ENCODE results near the gene MRPS2.

MRPS2 gene

DNA sequence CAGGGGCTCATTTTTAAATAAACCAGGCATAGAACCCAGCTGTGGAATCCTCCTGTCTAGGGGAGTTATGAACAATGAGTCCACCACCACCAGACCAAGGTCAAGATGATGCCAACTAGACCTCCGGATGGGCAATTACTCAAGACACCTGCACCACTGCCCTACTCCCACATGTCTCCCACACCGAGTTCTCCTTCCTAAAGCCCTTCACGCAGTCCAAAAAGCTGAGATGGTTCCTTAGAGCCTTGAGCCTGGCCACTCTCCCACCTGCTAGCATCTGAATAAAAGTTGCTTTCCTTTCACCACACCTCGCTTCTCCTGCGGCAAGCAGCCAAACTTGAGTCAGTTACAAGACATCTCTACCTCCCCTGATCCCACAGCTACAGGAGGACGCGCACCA, 36.3 kb upstream of the MRPS2 start:
- Histone ChIP-seq H3K4me1 (ENCODE audit: control insufficient read depth in 5 of 5, insufficient read depth in 5 of 5, low read length in 5 of 5) (peaks cover 0 to 10% (median 0%) of the 10 kb centered on the region in 5 donors), H3K4me3 (ENCODE audit: low read depth in 1 of 5, low read length in 5 of 5) (no peak overlapping the region), H3K9me3 (ENCODE audit: control insufficient read depth in 5 of 5, low read length in 5 of 5) (no peaks in the 10 kb centered on the region), H3K36me3 (ENCODE audit: control insufficient read depth in 5 of 5, insufficient read depth in 5 of 5, low read length in 5 of 5) (no peaks in the 10 kb centered on the region), H3K27me3 (ENCODE audit: control insufficient read depth in 5 of 5, insufficient read depth in 4 of 5, low read length in 5 of 5) (peaks cover 0 to 18% (median 4%) of the 10 kb centered on the region in 5 donors), H3K9ac (ENCODE audit: low read length in 5 of 5) (no peak overlapping the region), H3K27ac (ENCODE audit: low read depth, low read length) (no peak overlapping the region)

DNA sequence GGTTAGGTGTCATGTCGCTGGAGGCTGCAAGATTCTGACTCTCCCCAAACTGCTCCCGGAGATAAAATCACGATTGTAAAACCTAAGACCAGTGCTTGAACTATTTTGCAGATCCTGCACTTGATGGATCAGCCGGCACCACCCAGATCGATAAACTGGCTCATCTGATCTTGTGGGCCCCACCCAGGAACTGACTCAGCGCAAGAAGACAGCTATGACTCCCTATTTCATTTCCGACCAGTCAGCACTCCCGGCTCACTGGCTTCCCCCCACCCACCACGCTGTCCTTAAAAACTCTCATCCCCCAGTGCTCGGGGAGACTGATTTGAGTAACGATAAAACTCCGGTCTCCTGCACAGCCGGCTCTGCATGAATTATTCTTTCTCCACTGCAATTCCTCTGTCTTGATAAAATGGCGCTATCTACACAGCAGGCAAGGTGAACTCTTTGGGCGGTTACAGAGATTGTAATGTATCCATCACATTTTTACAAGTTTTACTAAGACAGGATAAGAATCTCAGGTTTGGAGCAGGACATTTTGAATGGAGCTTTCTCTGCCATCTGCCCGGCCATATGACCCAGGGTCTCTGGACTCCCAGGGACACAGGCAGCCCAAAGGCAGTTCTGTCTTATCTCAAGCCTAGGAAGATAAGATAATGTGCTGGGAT, 31.5 kb upstream of the MRPS2 start:
- Histone ChIP-seq H3K27me3 (ENCODE audit: control insufficient read depth in 5 of 5, insufficient read depth in 4 of 5, low read length in 5 of 5) (peaks cover 0 to 20% (median 3%) of the 10 kb centered on the region in 5 donors), H3K4me3 (ENCODE audit: low read depth in 1 of 5, low read length in 5 of 5) (no peak overlapping the region), H3K36me3 (ENCODE audit: control insufficient read depth in 5 of 5, insufficient read depth in 5 of 5, low read length in 5 of 5) (no peaks in the 10 kb centered on the region), H3K4me1 (ENCODE audit: control insufficient read depth in 5 of 5, insufficient read depth in 5 of 5, low read length in 5 of 5) (peaks cover 0 to 11% (median 0%) of the 10 kb centered on the region in 5 donors), H3K27ac (ENCODE audit: low read depth, low read length) (no peak overlapping the region), H3K9me3 (ENCODE audit: control insufficient read depth in 5 of 5, low read length in 5 of 5) (no peaks in the 10 kb centered on the region), H3K9ac (ENCODE audit: low read length in 5 of 5) (no peak overlapping the region)

DNA sequence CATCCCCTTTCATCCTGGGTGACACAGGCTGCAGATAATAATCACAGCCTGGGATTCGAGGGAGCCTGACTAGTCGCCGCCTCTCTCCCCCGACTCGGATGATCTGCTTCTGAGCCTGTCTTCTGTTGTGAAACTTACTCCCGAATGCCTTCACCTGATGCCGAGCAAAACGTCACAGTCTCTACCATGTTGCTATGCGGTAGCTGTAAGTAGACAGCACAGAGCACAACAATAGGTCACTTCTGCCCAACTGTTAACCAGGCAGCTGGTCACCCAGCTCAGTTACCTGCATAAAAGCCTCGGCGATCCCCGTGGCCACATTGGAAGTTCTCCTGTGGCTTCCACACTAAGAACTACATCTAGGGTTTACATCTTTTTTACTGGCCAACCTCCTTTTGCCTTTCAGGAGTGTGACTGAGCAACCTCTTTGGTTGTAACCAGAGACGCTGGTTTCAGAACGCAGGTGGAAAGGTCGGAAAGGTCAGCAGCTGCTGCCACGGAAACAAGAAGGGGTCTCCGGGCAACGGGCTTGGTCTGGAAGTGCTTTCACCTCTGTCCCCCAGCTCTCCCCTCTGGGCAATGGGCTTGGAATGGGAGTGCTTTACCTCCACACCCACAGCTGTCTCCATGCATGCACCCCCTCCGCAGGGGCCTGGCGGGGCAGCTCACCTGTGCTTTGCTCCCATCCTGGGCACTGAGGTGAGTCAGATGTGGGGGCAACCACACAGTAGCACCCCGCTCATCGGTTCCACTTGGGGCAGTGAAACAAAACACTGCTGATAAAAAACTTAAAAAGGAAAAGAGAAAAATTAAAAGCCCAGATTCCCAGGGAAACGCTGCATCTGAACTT, 28.5 kb upstream of the MRPS2 start:
- Histone ChIP-seq H3K27me3 (ENCODE audit: control insufficient read depth in 5 of 5, insufficient read depth in 4 of 5, low read length in 5 of 5) (peaks cover 0 to 20% (median 3%) of the 10 kb centered on the region in 5 donors), H3K9ac (ENCODE audit: low read length in 5 of 5) (no peak overlapping the region)

DNA sequence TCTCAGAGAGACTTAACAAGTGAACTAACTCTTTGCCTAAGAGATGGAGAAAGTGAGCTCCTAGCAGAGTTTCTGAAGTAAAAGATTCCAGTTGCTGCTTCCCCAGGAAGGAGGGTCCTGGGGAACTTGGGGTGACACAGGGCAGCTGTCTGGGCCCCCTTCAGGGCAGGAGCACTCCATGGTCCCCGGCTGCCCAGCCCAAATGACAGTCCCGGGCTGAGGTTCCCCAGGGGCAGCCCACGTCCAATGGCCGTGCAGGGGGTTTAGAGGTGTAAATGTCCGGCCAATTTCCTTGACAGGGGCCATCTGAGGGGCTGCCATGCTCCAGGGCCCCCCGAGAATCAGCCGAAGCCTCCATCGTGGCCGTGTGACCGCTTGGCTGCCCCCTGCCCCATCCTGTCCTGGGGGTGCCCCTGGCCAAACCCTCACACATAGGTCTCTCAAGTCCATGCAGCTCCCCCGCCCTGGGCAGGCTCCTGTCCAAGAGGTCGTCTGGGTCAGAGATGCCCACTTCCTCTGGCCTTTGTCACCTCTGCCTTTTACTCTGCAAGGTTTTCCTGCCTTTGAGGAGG, 26.4 kb upstream of the MRPS2 start:
- Histone ChIP-seq H3K9me3 (ENCODE audit: control insufficient read depth in 5 of 5, low read length in 5 of 5) (no peaks in the 10 kb centered on the region), H3K4me1 (ENCODE audit: control insufficient read depth in 5 of 5, insufficient read depth in 5 of 5, low read length in 5 of 5) (peaks cover 0 to 7% (median 5%) of the 10 kb centered on the region in 5 donors), H3K36me3 (ENCODE audit: control insufficient read depth in 5 of 5, insufficient read depth in 5 of 5, low read length in 5 of 5) (no peaks in the 10 kb centered on the region), H3K4me3 (ENCODE audit: low read depth in 1 of 5, low read length in 5 of 5) (no peak overlapping the region), H3K27me3 (ENCODE audit: control insufficient read depth in 5 of 5, insufficient read depth in 4 of 5, low read length in 5 of 5) (peaks cover 0 to 12% (median 3%) of the 10 kb centered on the region in 5 donors), H3K27ac (ENCODE audit: low read depth, low read length) (no peak overlapping the region), H3K9ac (ENCODE audit: low read length in 5 of 5) (no peak overlapping the region)

More for the DNA sequence above, 28.5 kb upstream of the MRPS2 start:
- Histone ChIP-seq H3K36me3 (ENCODE audit: control insufficient read depth in 5 of 5, insufficient read depth in 5 of 5, low read length in 5 of 5) (no peaks in the 10 kb centered on the region), H3K9me3 (ENCODE audit: control insufficient read depth in 5 of 5, low read length in 5 of 5) (no peaks in the 10 kb centered on the region), H3K4me3 (ENCODE audit: low read depth in 1 of 5, low read length in 5 of 5) (no peak overlapping the region), H3K27ac (ENCODE audit: low read depth, low read length) (no peak overlapping the region), H3K4me1 (ENCODE audit: control insufficient read depth in 5 of 5, insufficient read depth in 5 of 5, low read length in 5 of 5) (peaks cover 0 to 11% (median 0%) of the 10 kb centered on the region in 5 donors)

DNA sequence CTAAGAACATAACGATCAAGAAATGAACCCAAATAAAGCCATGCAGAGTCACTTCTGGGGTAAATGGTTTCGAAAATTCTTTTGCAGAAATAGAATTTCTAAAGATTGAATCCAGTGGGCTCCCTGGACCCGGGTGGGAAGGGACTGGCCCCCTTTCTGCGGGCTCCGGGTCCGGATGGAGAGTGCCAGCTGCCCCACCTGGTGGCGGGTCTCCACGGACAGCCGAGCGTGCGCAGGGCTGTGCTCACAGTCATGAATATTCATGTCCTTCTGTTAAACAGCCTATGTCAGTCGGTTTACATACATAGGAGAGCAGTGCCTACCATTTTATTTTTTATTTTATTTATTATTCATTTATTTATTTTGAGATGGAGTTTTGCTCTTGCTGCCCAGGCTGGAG, 25.6 kb upstream of the MRPS2 start:
- H3K4me1 ChIP-seq (ENCODE audit: control insufficient read depth in 5 of 5, insufficient read depth in 5 of 5, low read length in 5 of 5) = peaks cover 0 to 7% (median 5%) of the 10 kb centered on the region in 5 donors
- no peak overlapping the region for H3K9ac ChIP-seq (ENCODE audit: low read length in 5 of 5)
- H3K27me3 ChIP-seq (ENCODE audit: control insufficient read depth in 5 of 5, insufficient read depth in 4 of 5, low read length in 5 of 5) = peaks cover 0 to 10% (median 3%) of the 10 kb centered on the region in 5 donors
- no peak overlapping the region for H3K4me3 ChIP-seq (ENCODE audit: low read depth in 1 of 5, low read length in 5 of 5)
- no peaks in the 10 kb centered on the region for H3K36me3 ChIP-seq (ENCODE audit: control insufficient read depth in 5 of 5, insufficient read depth in 5 of 5, low read length in 5 of 5)
- H3K9me3 ChIP-seq (ENCODE audit: control insufficient read depth in 5 of 5, low read length in 5 of 5) = no peaks in the 10 kb centered on the region
- no peak overlapping the region for H3K27ac ChIP-seq (ENCODE audit: low read depth, low read length)

DNA sequence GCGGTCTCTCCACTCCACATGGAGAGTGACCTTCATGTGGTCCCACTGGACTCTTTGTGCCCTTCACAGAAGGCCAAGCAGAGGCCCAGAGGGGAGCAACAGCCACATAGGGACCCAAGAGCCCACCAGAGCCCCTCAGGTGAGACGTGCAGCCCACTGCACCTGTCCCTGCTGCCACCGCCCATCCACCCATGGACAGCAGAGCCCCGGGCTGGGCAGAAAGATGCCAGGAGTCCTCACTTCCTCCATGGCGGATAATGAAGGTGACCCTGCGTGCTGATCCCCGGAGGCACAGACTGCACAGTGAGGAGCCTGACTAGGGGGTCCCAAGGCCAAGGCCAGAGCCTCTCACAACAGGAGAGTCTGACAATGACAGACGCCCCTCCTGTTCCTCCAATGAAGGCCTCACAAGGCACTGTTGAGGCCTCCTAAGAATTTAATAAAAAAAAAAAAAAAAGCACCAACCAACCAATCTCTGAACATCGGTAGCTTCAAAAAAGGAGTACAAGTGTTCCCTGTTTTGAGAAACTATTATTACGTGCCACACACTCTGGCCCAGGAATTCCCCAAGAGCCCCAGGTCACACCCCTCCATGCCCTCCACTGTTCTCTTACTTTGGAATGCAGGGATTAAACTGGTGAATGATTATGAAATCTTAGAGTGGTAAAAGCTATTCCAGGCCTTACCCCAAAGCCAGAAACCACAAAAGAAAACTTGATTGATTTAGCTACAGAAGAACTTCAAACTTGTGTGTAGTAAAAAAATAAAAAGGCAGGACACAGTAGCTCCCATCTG, 23.7 kb upstream of the MRPS2 start:
- H3K27me3 ChIP-seq (ENCODE audit: control insufficient read depth in 5 of 5, insufficient read depth in 4 of 5, low read length in 5 of 5) = peaks cover 0 to 7% (median 0%) of the 10 kb centered on the region in 5 donors
- H3K4me1 ChIP-seq (ENCODE audit: control insufficient read depth in 5 of 5, insufficient read depth in 5 of 5, low read length in 5 of 5) = peaks cover 0 to 17% (median 13%) of the 10 kb centered on the region in 5 donors
- no peaks in the 10 kb centered on the region for H3K36me3 ChIP-seq (ENCODE audit: control insufficient read depth in 5 of 5, insufficient read depth in 5 of 5, low read length in 5 of 5)
- no peak overlapping the region for H3K4me3 ChIP-seq (ENCODE audit: low read depth in 1 of 5, low read length in 5 of 5)
- H3K9me3 ChIP-seq (ENCODE audit: control insufficient read depth in 5 of 5, low read length in 5 of 5) = no peaks in the 10 kb centered on the region
- no peak overlapping the region for H3K27ac ChIP-seq (ENCODE audit: low read depth, low read length)
- H3K9ac ChIP-seq (ENCODE audit: low read length in 5 of 5) = no peak overlapping the region

DNA sequence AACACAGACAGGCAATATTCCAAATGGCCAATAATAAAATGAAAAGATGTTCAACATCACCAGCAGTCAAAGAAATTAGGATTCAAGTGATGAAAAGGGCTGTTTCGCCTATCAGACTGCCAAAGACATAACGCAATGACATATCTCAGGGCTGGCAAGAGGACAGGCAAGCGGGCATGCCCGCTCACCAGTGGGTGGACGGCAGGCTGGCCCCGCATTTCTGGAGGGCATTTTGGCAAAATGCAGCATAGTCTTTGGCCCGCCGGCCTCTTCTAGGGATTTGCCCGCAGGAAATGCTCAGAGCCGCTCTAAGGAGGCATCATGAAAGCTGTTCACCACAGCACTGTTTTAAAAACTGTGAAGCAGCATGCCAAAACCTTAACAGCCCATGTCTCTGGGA, 22.3 kb upstream of the MRPS2 start:
- H3K27me3 ChIP-seq (ENCODE audit: control insufficient read depth in 5 of 5, insufficient read depth in 4 of 5, low read length in 5 of 5) = no peaks in the 10 kb centered on the region
- no peak overlapping the region for H3K27ac ChIP-seq (ENCODE audit: low read depth, low read length)
- H3K9me3 ChIP-seq (ENCODE audit: control insufficient read depth in 5 of 5, low read length in 5 of 5) = no peaks in the 10 kb centered on the region
- peak overlapping the region in 1 of 5 donors; percentile 62 for H3K9ac ChIP-seq (ENCODE audit: low read length in 5 of 5)
- no peak overlapping the region for H3K4me3 ChIP-seq (ENCODE audit: low read depth in 1 of 5, low read length in 5 of 5)
- H3K36me3 ChIP-seq (ENCODE audit: control insufficient read depth in 5 of 5, insufficient read depth in 5 of 5, low read length in 5 of 5) = no peaks in the 10 kb centered on the region
- peaks cover 0 to 17% (median 13%) of the 10 kb centered on the region in 5 donors for H3K4me1 ChIP-seq (ENCODE audit: control insufficient read depth in 5 of 5, insufficient read depth in 5 of 5, low read length in 5 of 5)

DNA sequence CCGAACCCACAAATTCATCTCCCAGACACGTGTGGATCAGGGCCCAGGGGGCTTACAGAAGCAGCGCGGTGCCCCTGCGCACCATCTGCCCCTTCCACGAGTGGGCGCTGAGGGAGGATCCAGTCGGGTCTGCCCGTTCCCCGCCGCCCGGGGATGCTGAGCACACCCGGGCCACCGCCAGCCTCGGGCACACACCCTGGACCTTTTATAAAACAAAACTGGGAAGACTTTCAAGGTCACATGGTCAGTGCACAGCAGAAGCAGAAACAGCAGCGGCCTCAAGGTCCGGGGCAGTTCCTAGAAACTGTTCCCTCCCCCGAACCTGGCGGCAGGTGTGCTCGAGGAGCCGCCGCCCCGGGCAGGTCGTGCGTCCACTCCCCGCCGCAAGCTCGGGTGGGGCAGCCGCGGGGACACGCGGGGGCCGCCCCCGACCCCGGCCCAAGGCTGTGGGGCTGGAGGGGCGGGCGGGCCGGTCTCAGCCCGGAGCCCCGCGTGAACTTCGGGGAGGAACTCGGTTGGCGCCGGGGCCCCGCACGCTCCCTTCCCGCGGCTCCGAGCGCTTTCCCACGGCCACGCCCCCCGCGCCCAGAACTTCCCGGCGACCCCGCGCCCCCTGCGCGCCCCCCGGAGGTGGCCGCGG, 21.5 kb upstream of the MRPS2 start:
- H3K9me3 ChIP-seq (ENCODE audit: control insufficient read depth in 5 of 5, low read length in 5 of 5) = no peaks in the 10 kb centered on the region
- peaks cover 0 to 17% (median 13%) of the 10 kb centered on the region in 5 donors for H3K4me1 ChIP-seq (ENCODE audit: control insufficient read depth in 5 of 5, insufficient read depth in 5 of 5, low read length in 5 of 5)
- H3K4me3 ChIP-seq (ENCODE audit: low read depth in 1 of 5, low read length in 5 of 5) = peak overlapping the region in 4 of 5 donors; percentile 56 to 66 (median 58)
- H3K27ac ChIP-seq (ENCODE audit: low read depth, low read length) = peak overlapping the region; percentile 41
- H3K9ac ChIP-seq (ENCODE audit: low read length in 5 of 5) = peak overlapping the region in 3 of 5 donors; percentile 45 to 62 (median 46)
- H3K27me3 ChIP-seq (ENCODE audit: control insufficient read depth in 5 of 5, insufficient read depth in 4 of 5, low read length in 5 of 5) = no peaks in the 10 kb centered on the region
- H3K36me3 ChIP-seq (ENCODE audit: control insufficient read depth in 5 of 5, insufficient read depth in 5 of 5, low read length in 5 of 5) = peaks cover 0 to 7% (median 2%) of the 10 kb centered on the region in 5 donors

DNA sequence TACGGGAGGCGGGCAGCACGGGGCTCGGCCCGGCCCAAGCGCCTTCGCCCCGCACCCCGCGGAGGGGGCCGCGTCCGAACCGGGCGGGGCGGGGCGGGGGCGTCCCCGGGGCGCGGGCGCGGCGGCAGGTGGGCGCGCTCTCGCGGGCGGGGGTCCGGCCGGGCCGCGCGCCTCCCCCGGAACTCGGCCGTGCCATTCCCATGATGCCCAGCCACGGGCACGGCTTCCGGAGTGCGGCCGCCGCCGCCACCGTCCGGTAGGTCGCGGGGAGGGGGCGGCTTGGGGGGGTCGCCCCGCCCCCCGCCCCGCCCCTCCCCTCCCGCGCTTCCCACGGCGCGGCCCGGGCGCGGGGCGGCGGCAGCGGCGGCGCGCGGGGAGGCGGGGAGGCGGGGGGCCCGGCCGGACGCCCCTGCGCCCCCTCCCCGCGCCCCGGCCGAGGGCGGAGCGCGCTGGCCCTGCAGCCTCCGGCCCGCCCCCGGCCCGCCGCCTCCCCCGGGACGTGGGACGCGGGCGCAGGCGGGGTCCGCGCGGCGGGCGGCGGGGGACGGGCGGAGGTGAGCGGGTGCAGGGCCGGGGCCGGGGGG, 20.9 kb upstream of the MRPS2 start, which contains the start of gene PPP1R26:
Gene PPP1R26 (plus strand): TSS at position 314 of the 584 bp plus-strand sequence. CDS start 4,729 bp downstream, outside the sequence.
- Histone ChIP-seq H3K27me3 (ENCODE audit: control insufficient read depth in 5 of 5, insufficient read depth in 4 of 5, low read length in 5 of 5) (no peaks in the 10 kb centered on the region), H3K4me1 (ENCODE audit: control insufficient read depth in 5 of 5, insufficient read depth in 5 of 5, low read length in 5 of 5) (peaks cover 0 to 17% (median 13%) of the 10 kb centered on the region in 5 donors), H3K4me3 (ENCODE audit: low read depth in 1 of 5, low read length in 5 of 5) (peak within 1 kb of the TSS; percentile 57 to 87 (median 76)), H3K9me3 (ENCODE audit: control insufficient read depth in 5 of 5, low read length in 5 of 5) (no peaks in the 10 kb centered on the region), H3K9ac (ENCODE audit: low read length in 5 of 5) (peak within 1 kb of the TSS in 4 of 5 donors; percentile 62 to 76 (median 71)), H3K36me3 (ENCODE audit: control insufficient read depth in 5 of 5, insufficient read depth in 5 of 5, low read length in 5 of 5) (peaks cover 0 to 13% (median 8%) of the 10 kb centered on the region in 5 donors), H3K27ac (ENCODE audit: low read depth, low read length) (peak within 1 kb of the TSS; percentile 41)

Data from subcutaneous abdominal adipose tissue (tissue), 5 donors.